ENCODE results near the gene TSPO2. TPM values are rescaled to one million over a fixed set of nuclear protein-coding genes. Genes with fewer than 3 reads are reported as not detected.

TSPO2 gene
- polyA plus RNA-seq, 10 donors = 0.49 to 1.1 (median 0.66) TPM

DNA sequence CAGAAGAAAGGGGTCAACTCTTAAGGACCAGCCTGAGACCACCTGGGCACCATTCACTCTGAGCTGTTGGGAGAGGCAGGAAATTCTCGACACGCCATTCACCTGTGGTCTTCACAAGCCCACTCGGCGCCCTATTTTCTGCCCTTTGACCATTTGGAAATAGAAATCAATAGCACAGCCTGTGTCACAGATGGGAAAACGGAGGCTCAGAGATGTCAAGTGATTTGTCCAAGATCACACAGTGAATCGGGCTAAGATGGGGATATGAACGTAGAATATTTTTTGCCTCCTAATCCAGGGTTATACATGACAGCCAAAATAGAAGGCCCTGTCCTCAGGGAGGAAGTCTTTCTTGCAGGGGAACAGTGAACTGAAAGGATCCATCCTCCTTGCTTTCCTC is 7.7 kb downstream of the TSPO2 start:
- no peak for DNase-seq

DNA sequence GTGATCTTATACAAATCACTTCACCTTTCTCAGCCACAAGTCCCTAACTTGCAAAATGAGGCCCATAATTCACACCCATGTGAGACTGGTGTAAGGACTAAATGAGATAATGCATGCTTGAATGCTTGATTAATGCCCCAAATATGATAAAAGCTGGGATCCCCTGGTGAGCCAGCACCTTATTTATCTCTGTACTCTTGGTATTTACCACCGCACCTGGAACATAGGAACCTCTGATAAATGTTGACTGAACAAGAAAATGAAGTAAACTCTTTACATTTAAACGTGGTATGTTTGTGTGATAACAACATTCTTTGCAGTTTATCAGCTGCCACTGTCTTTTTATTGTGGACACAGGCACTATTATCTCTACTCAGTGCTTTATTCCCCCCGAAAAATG is 8.3 kb downstream of the TSPO2 start:
- no peak for DNase-seq

DNA sequence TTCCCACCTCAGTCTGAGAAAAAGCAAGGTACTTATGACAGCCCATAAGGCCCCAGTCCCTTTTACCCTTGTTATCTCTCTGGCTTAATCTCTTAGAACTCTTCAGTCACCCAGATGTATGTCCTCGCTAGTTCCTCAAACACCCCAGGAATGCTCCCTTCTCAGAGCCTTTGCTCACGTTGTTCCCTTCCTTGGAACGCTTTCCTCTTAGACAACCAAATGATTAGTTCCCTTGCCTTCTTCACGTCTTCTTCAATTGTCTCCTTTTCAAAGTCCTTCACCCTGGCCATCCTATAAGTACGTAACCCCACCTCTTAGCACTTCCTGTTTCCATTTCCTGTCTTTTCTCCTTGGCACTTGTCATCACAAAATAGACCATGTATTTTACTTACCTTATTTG is 9.6 kb downstream of the TSPO2 start:
- no peak for DNase-seq

DNA sequence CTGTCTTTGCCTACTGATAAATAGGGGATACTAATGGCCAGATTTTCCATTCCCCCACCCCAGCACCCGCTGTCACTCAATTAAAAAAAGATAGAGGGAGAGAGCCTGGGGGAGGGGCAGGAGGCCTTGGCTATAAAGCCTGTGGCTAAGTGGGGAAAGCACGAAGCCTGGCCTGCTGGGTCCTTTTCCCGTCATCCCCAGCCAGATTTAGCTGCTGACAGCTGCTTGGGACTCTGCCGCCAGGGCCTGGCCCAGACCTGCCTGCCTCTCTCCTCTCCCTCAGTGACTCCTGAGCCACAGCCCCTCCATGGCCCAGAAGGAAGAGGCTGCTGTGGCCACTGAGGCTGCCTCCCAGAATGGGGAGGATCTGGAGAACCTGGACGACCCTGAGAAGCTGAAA is 10.8 kb downstream of the TSPO2 start, which contains the start of gene APOBEC2:
TSS of gene APOBEC2 (plus strand) at position 162 of the 400 bp plus-strand sequence. CDS start at position 308, 146 bp downstream.
- DNase-seq = peak in 2 of 3 donors; percentile 55 to 61

DNA sequence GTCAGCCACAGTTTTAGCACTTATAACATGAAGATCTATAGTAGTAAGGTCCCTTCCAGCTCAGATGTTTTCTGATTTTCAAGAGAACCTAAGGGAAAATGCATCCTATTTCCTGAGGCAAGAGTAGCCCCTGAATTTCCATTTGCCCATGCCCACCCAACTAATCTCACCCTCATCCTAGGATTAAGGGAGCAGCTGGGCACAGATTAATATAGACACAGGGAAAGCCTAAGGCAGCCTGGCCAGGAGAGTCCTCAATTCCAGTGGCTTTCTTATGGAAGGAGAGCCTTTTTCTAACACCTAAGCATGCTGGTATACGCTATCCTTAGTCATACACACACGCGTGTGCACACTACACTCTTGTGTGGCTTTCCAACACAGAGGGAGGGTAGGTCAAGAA is 12.2 kb downstream of the TSPO2 start:
- no peak for DNase-seq

DNA sequence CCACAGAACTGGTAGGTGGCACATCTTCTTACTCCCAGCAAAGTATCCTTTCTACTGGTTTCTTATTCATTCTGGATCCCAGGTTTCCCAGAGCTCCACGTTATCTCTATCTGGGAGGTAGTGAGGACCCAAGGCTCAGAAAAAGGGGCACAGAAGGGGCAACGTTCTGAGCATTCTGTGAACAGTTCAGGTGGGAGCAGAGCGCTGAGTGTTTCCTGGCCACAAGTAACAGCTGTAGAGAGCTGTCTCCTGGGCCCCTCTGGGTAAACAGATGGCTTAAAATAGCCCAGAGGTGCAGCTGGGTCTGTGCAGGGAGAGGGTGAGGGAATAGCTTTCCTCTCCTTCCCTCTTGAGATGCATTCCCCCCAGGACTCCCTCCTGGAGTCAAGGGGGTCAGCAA is 12.9 kb downstream of the TSPO2 start:
- no peak for DNase-seq

DNA sequence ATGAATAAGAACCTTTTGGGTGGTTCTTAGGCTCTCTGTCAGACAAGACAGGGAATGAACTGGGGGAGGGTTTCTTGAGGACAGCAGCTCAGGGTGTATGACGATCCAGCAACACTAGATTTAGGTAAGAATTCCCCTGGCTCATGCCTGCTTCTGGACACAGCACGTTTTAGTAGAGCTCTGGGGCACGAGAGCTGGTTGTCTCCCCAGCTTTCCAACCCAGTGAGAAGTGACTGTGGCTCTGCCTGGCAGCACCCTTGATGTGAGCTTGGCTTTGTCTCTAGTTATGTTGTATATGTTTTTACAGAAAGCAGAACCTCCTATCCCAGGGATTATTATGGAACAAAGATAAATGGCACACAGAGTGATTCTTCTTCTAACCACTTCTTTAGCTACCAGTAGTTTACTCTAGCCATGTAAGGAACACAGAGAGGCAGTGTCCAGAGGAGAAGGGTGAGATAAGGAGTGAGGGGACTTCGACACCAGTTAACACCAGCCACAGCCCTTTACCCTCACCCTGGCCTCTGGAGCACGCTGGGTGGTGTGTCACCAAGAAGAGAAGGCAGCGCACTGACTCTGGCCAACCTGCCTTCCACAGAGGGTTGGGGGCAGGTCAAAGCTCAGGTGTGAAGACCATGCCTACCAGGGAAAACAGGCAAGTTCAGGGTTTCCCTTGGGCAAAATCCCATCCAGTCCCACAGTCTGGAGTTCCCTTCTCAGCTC is 14.7 kb downstream of the TSPO2 start:
- DNase-seq = no peak

DNA sequence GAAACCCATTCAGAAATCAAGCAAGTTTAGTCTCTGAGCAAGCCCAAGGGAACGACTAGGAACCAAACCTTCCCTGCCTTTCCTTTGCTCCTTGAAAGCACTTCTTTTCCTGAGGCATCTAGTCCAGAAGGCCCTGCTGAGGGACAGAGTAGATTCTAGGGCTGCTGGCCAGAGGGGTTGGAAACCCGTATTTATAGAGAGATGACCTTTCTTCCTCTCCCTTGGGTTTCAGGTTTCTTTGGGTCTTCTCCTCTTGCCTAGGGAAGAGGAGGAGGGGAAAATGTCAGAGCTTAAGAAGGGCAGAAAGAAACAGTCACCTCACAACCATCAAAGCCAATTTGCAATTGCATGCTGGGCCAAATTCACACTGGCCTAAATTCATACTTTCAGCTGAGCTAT is 16.5 kb downstream of the TSPO2 start:
- DNase-seq = no peak

DNA sequence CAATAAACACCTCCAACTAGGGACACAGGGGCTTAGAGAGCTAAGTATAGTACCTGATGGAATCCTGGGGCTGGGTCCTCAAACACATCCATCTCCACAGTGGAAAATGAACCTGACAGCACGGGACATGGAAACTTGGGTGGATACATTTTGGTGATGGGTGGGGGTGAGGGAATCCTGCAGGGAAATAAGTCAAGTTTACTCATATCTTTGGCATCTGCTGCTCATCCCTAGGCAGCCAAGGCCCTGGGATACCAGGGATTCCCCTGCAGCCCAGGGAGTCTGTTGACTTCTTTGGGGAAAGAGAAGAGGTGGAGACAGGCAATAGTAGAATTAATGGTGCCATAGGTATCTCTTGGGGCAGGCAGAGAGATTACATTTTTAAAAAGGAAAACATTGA is 17.3 kb downstream of the TSPO2 start:
- DNase-seq = no peak

DNA sequence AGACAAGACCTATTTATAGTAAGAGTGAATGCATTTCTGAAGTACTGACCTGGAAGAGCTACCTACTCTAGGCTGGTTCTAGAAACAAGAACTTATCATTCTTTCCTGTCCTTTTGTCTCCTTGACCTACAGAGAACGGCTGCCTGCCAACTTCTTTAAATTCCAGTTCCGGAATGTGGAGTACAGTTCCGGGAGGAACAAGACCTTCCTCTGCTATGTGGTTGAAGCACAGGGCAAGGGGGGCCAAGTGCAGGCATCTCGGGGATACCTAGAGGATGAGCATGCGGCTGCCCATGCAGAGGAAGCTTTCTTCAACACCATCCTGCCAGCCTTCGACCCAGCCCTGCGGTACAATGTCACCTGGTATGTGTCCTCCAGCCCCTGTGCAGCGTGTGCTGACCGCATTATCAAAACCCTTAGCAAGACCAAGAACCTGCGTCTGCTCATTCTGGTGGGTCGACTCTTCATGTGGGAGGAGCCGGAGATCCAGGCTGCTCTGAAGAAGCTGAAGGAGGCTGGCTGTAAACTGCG is 19.0 kb downstream of the TSPO2 start:
- no peak for DNase-seq

DNA sequence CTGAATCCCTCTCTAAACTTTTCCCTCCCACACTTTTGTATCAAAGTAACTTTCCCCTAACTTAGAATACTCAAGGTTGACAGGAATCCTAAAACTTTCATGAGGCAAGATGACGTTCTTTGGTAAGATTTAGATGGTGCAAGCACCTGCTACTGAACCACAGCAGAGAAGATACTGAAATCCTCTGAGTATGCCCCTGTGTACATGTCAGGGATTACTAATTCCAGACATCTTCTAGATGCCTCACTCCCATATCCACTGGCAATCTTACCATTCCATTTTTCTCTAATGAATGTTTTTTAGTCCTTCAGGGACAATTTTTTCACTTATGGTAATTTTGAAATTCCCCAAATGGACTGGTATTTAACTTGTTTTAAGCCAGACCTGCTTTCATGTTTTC is 19.8 kb downstream of the TSPO2 start:
- DNase-seq = no peak

DNA sequence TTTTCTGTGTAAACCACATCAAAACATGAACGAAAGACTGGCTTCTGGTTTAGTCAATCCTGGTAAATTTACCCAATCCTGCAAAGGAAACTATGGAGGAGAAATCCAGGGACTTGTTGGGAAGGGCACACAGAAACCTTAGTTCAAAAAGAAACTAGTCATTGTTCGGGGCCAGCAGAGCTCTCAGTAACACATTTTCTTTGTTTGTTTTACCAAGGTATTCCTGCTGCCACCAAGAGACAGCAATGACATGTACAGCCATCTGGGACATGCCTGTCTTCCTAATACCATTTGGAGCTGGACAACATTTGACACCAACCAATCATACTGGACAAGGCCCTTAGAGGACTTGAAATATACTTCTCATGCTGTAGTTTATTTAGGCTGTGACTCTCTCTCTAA is 21.6 kb downstream of the TSPO2 start:
- no peak for DNase-seq

DNA sequence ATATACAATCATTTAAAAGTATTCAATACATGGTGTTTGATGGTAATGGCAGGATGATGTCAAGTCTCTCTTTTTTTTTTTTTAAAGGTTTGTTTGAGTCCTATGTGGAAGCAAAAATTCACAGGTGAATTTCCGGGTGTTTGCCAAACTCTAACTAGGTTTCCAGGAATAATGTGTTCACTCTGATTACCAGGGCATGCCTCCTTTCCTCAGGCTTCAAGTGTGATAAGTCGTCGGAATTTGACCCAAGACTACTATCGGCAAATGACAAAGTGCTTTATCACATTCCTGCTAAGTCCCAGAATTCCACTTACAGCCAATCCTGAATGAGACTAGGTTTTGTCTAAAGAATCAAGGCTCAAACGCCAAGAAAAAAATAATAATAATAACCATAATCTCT is 22.6 kb downstream of the TSPO2 start:
- no peak for DNase-seq

DNA sequence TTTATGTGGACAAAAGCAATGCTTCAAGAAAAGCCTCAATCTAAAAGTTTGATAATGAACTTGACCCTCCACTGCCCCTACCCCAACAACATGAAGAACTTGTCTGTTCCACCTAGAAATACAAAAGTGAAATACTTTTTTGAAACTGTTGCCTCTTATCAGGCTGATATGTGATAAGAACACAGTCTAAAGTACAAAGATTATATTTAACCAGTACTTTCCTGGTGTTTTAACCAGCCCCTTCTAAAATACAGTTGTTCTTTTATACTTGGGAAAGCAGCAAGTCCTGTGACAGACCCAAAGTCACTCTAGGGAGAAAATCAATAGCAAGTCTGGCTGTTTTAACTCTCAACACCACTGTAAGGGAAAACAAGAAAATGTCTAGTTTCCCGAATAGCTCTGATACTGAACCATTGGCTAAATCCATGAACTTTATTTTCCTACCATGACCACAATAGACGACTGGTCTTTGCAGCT is 23.3 kb downstream of the TSPO2 start:
- no peak for DNase-seq

DNA sequence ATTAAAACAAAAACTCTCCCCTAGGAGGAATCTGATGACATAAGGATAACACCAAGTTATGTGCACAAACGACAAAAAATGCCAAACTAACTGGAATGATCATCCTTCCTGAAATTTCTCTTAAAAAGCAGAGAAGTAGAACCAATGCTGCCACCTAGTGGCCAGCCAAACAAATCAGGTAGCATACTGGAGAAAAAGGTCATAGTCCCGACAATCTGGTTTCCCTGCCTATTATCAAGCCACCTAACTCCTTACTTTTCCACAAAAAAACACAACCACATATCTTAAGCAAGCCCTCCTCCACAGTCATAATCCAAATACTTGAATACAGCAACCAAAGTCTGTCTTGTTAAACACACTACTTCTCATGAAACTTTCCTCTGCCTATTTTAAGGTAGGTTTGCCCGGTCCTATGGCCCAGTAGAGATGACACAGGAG is 24.6 kb downstream of the TSPO2 start:
- peak in 2 of 3 donors; percentile 85 to 89 for DNase-seq

DNA sequence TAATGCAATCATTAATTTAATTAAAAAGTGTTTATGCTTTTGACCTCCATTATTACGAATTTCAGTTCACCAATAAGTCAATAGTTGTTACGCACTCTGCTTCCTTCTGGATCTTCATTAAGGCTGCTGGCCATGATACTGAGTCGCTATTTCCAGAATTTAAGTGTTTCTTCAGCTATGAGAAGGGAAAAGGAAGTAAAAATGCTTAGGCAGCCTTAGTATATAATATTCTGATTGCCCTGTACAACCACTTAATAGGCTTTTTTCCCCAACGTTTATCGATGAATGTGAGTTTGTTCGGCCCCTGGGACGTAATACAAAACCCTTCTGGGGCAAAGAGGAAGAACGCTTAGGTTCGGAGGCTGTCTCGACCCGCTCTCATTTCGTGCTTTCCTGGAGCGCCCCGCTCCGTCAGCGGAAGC is 29.2 kb downstream of the TSPO2 start:
- DNase-seq = no peak

DNA sequence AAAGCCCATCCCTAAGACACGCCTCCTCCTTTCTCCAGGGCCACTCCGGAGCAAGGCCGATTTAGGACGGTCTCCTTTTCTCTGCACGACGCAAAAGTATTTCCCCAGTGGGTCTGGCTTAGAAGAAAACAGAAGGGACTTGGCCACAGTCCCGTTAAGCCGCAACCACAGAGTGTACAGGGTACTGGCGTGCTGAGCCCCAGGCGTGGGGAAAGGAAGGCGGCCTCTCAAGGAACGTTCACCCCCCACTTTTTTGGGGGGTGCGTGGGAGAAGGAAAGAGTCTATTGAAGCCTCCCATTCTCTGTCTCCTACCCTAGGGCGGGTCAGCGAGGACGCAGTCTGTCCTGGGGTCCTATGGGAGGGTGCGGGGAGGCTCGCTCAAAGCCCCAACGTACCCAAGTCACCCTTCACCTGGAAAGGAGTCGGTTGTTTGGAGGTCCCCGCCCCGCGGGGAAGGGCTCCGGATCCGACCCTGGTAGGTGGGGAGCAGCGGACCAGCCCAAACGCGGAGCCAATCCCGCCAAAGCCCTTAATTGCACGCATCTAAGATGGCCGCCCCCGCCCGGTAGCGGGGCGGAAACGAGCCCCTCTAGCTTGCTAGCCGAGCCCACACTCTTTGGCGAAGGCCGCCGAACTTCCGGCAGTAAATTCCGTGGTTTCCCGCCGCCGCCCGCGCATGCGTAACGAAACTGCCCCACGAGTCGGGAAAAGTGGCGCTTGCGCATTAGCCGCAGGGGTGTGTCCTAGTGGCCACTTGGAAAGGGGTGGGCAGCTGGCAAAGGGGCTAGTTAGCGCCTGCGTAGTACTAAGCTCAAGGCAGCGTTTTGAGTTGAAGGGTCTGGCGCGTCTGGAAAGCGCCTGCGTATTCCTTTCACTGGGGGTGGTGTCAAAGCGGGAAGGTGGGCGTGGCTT is 29.9 kb downstream of the TSPO2 start, which contains the start of gene OARD1:
TSS of gene OARD1 (minus strand) at position 434 of the 913 bp plus-strand sequence. CDS start 722 bp downstream, outside the sequence.
- DNase-seq = peak; percentile 100

DNA sequence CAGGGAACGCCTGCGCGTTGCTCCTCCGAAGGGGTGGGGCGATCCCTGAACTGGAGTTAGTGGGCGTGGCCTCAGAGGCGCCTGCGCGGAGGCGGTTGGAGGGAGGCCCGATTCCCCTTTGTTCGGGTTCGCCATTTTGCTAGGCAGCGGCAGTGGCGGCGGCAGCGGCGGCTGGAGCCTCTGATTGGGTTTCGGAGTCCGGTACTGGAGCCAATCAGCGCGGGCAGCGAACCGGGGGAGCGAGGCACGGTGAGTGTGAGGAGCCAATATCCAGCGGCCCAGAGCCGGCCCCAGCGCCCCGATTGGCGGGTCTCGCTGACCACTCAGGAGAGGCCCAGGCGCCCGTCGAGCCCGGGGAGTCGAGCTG is 30.6 kb downstream of the TSPO2 start, which contains the start of gene NFYA:
TSS of gene NFYA (plus strand) at position 139 of the 367 bp plus-strand sequence. CDS start 6,116 bp downstream, outside the sequence.
- DNase-seq = peak in 1 of 3 donors; percentile 100

DNA sequence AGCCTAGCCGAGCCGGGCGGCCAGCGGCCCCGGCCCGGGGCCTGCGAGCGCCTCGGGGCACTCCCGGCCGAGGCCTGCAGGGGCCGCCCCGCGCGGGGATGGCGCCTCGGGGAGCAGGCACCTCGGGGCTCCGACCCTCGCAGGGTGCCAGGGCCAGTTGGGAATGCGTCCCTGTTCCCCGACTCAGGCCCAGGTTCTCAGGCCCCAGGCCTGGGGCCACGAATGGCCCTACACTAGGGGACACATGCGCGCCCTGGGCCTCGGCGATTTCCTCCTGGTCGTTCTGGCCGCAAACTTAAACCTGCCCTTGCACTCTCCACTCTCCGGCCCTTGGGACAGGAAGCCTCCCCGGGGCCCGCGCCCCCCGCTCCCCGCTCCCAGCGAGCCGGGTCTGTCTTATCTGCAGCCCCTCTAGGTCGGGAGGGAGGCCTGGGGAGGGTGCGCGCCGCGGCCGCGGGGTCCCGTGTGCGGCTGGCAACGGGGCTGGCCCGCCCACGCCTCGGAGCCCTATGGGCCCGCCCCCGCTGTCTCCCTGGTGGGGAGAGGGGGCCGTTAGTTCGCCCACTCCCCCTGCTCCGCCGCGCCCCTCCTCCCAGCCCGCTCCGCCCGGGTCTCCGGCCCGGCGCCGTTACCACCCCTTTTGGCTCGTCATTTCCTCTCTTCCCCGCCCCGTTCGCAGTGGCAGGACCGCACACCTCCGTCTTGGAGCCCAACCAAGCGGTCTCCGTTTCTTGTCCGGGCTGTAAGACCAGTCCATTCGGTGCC is 31.1 kb downstream of the TSPO2 start:
- DNase-seq = peak in 2 of 3 donors; percentile 88 to 93

DNA sequence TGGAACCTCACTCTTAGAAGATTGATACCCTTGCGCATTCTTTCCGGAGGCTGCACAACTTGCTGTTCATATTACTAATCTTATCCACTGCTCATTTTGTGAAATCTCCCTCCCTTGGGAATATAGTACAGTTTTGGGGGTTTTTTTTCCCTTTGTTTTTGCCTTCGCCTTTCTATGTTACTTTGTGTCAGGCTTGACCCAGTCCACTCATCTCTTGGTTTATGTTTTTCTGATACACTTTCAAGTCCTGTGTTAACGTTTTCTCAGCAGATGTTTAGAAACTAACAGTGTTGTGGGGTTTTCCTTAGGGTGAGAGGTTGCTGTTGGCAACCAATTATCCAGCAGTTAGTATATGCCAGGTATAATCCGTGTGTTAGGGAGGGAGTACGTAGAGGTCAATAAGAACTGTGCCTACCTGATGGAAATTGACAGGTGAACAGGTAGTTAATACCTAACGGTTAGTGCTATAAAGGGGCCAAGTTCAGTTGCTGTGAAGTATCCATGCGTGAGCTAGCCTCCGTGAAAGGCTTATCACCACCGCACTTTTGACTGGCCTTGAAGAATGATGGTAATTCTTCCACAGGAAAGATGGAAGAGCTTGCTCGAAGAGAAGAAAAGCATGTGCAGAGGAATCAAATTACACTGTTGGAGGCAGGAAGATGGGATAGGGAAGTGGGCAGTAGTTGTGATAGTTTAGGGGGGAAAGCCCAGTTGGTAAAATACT is 31.9 kb downstream of the TSPO2 start:
- DNase-seq = peak in 1 of 3 donors; percentile 51

Measured in muscle of back (tissue), 11 donors.